ENCODE data around the gene BORCS5.

The BORCS5 gene

GRCh38 chr12:12460935-12461922, 104.4 kb downstream of the BORCS5 start:
- Histone ChIP-seq H3K27me3 (no peaks in the 10 kb centered on the region), H3K36me3 (no peaks in the 10 kb centered on the region), H3K4me1 (no peaks in the 10 kb centered on the region), H3K4me3 (ENCODE audit: low read depth, low read length) (no peak overlapping the region), H3K9me3 (no peaks in the 10 kb centered on the region)
- no peak for DNase-seq
- no peak for TF ChIP-seq CTCF (IDR thresholded peaks at IDR 0.05; ENCODE audit: low read depth, low read length)

- H3K4me3 ChIP-seq (ENCODE audit: low read depth, low read length) = no peak overlapping the region
- H3K27me3 ChIP-seq = no peaks in the 10 kb centered on the region
- no peaks in the 10 kb centered on the region for H3K36me3 ChIP-seq
- H3K9me3 ChIP-seq = no peaks in the 10 kb centered on the region
- no peak for DNase-seq
- H3K4me1 ChIP-seq = no peaks in the 10 kb centered on the region
- no peak for TF ChIP-seq CTCF (IDR thresholded peaks at IDR 0.05; ENCODE audit: low read depth, low read length)
Observed at GRCh38 chr12:12461923-12462315, 105.0 kb downstream of the BORCS5 start.

- no peaks in the 10 kb centered on the region for H3K4me1 ChIP-seq
- no peaks in the 10 kb centered on the region for H3K27me3 ChIP-seq
- H3K9me3 ChIP-seq = no peaks in the 10 kb centered on the region
- no peak overlapping the region for H3K4me3 ChIP-seq (ENCODE audit: low read depth, low read length)
- no peak for TF ChIP-seq CTCF (IDR thresholded peaks at IDR 0.05; ENCODE audit: low read depth, low read length)
- DNase-seq = no peak
- H3K36me3 ChIP-seq = no peaks in the 10 kb centered on the region
Observed at GRCh38 chr12:12465522-12465921, 108.6 kb downstream of the BORCS5 start.

DNA sequence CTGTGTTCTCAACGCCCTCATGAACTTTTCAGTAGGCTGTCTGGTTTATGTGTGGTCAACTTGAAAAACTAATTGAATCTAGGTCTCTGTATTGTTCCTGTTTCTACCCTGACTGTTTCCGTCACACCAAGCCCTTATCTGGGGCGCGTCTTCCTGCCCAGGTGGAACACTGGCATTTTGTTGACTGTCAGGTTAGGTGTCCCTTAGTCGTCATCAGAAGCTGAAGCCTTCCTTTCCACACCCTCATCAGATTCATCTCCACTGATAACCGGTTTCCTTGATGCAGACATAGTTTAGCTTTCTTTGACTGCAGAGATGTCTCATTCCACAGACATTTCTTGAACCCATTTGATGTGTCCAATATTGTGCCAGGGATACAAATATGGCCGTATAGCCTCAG, 109.3 kb downstream of the BORCS5 start:
- no peak for TF ChIP-seq CTCF (IDR thresholded peaks at IDR 0.05; ENCODE audit: low read depth, low read length)
- Histone ChIP-seq H3K4me1 (no peaks in the 10 kb centered on the region), H3K27me3 (no peaks in the 10 kb centered on the region), H3K36me3 (no peaks in the 10 kb centered on the region), H3K9me3 (no peaks in the 10 kb centered on the region), H3K4me3 (ENCODE audit: low read depth, low read length) (no peak overlapping the region)
- no peak for DNase-seq

DNA sequence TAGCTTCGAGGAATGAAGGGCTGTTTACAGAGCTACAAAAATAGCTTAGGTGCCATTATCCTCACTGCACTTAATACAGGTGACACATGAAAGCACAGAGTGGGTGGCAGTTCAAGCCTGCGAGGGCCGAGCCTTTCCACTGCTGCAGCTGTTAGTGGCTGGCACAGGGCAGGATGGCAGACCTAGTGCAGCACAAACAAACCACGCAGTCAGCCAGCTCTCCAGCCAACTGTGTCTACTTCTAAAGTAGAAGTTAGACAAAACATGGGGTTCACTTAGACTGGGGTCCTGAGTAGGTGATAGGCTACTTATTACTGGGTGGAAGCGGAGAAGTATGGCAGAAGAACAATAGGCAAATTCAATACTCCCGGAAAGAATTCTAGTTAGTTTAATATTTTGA, 110.4 kb downstream of the BORCS5 start:
- no peak for TF ChIP-seq CTCF (IDR thresholded peaks at IDR 0.05; ENCODE audit: low read depth, low read length)
- DNase-seq = no peak

GRCh38 chr12:12467688-12468261, 110.9 kb downstream of the BORCS5 start:
- Histone ChIP-seq H3K36me3 (no peaks in the 10 kb centered on the region), H3K4me3 (ENCODE audit: low read depth, low read length) (no peak overlapping the region), H3K9me3 (no peaks in the 10 kb centered on the region), H3K4me1 (no peaks in the 10 kb centered on the region), H3K27me3 (no peaks in the 10 kb centered on the region)
- no peak for DNase-seq
- no peak for TF ChIP-seq CTCF (IDR thresholded peaks at IDR 0.05; ENCODE audit: low read depth, low read length)

More for the DNA sequence above, 110.4 kb downstream of the BORCS5 start:
- Histone ChIP-seq H3K9me3 (no peaks in the 10 kb centered on the region), H3K4me3 (ENCODE audit: low read depth, low read length) (no peak overlapping the region), H3K4me1 (no peaks in the 10 kb centered on the region), H3K36me3 (no peaks in the 10 kb centered on the region), H3K27me3 (no peaks in the 10 kb centered on the region)
